Measurements from ENCODE around the gene C1QTNF4.

The C1QTNF4 gene

GRCh38 chr11:47553406-47553743 lies 40.8 kb downstream of the C1QTNF4 start:
- peak overlapping the region; percentile 50 for H3K4me3 ChIP-seq (ENCODE audit: low read depth, low read length)
- H2BK12ac ChIP-seq (ENCODE audit: low read length), result no peak overlapping the region
- peaks cover 2 to 4% of the 10 kb centered on the region in 2 experiments for H3K4me1 ChIP-seq (ENCODE audit: control insufficient read depth in 1 of 2, insufficient read depth in 2 of 2, low read length in 2 of 2)
- peak overlapping the region; percentile 60 for H2BK5ac ChIP-seq (ENCODE audit: low read depth, low read length, poor library complexity)
- H3K27me3 ChIP-seq (ENCODE audit: insufficient read depth, low read length), result no peaks in the 10 kb centered on the region
- H3K4me2 ChIP-seq (ENCODE audit: low read length), result peak overlapping the region; percentile 64
- no peak for DNase-seq
- peak overlapping the region; percentile 37 for H3K27ac ChIP-seq (ENCODE audit: low read depth, low read length)
- H4K8ac ChIP-seq (ENCODE audit: low read depth, low read length), result peak overlapping the region; percentile 94
- no peak overlapping the region for H3K23ac ChIP-seq (ENCODE audit: low read length)
- H3K4ac ChIP-seq (ENCODE audit: low read depth, low read length), result peak overlapping the region; percentile 70
- H3K9me3 ChIP-seq (ENCODE audit: insufficient read depth, low read depth, low read length), result no peaks in the 10 kb centered on the region
- peaks cover 11% of the 10 kb centered on the region for H3K79me1 ChIP-seq (ENCODE audit: low read length)
- H2AFZ ChIP-seq (ENCODE audit: insufficient read depth, low read length, poor library complexity), result peak overlapping the region; percentile 96
- H4K12ac ChIP-seq (ENCODE audit: low read depth, low read length), result peak overlapping the region; percentile 85
- peak overlapping the region; percentile 55 for H3K14ac ChIP-seq (ENCODE audit: low read length)
- peaks cover 0 to 1% of the 10 kb centered on the region in 2 experiments for H3K36me3 ChIP-seq (ENCODE audit: control insufficient read depth in 1 of 2, insufficient read depth in 2 of 2, low read length in 2 of 2)
- WGBS (ENCODE audit: extremely low coverage, insufficient coverage, insufficient read length), result no CpG with 5 or more reads among the region's 9 CpGs
- no peak overlapping the region for H2AK5ac ChIP-seq (ENCODE audit: low read length)
- H3K79me2 ChIP-seq (ENCODE audit: control insufficient read depth, insufficient read depth, low read length, poor library complexity), result peaks cover 19% of the 10 kb centered on the region
- peak overlapping the region; percentile 86 for H3K18ac ChIP-seq (ENCODE audit: low read length)
- peak overlapping the region; percentile 89 for H4K91ac ChIP-seq (ENCODE audit: low read depth, low read length)
- H3K9ac ChIP-seq (ENCODE audit: low read length), result peak overlapping the region; percentile 16
- H2BK120ac ChIP-seq (ENCODE audit: insufficient read depth, low read length, poor library complexity), result peak overlapping the region; percentile 64

- no peaks in the 10 kb centered on the region for H3K9me3 ChIP-seq (ENCODE audit: insufficient read depth, low read depth, low read length)
- peak within 1 kb of the TSS; percentile 67 for H3K14ac ChIP-seq (ENCODE audit: low read length)
- H3K4me2 ChIP-seq (ENCODE audit: low read length), result peak within 1 kb of the TSS; percentile 82
- no CpG with 5 or more reads among the region's 89 CpGs for WGBS (ENCODE audit: extremely low coverage, insufficient coverage, insufficient read length)
- peak; percentile 90 to 95 for DNase-seq
- peak within 1 kb of the TSS; percentile 100 for H3K4ac ChIP-seq (ENCODE audit: low read depth, low read length)
- peak within 1 kb of the TSS; percentile 98 for H3K4me3 ChIP-seq (ENCODE audit: low read depth, low read length)
- no peaks in the 10 kb centered on the region for H3K27me3 ChIP-seq (ENCODE audit: insufficient read depth, low read length)
- peak within 1 kb of the TSS; percentile 88 for H3K27ac ChIP-seq (ENCODE audit: low read depth, low read length)
- peak within 1 kb of the TSS; percentile 97 for H3K18ac ChIP-seq (ENCODE audit: low read length)
- peaks cover 22% of the 10 kb centered on the region for H3K79me2 ChIP-seq (ENCODE audit: control insufficient read depth, insufficient read depth, low read length, poor library complexity)
- H3K9ac ChIP-seq (ENCODE audit: low read length), result peak within 1 kb of the TSS; percentile 96
- peak within 1 kb of the TSS; percentile 97 for H4K8ac ChIP-seq (ENCODE audit: low read depth, low read length)
- peaks cover 11% of the 10 kb centered on the region for H3K79me1 ChIP-seq (ENCODE audit: low read length)
- peak within 1 kb of the TSS; percentile 89 for H2BK120ac ChIP-seq (ENCODE audit: insufficient read depth, low read length, poor library complexity)
- peak within 1 kb of the TSS; percentile 97 for H4K12ac ChIP-seq (ENCODE audit: low read depth, low read length)
- peak within 1 kb of the TSS; percentile 81 for H2AK5ac ChIP-seq (ENCODE audit: low read length)
- peaks cover 2 to 4% of the 10 kb centered on the region in 2 experiments for H3K4me1 ChIP-seq (ENCODE audit: control insufficient read depth in 1 of 2, insufficient read depth in 2 of 2, low read length in 2 of 2)
- H2BK12ac ChIP-seq (ENCODE audit: low read length), result no peak within 1 kb of the TSS
- H2BK5ac ChIP-seq (ENCODE audit: low read depth, low read length, poor library complexity), result peak within 1 kb of the TSS; percentile 60
- H3K36me3 ChIP-seq (ENCODE audit: control insufficient read depth in 1 of 2, insufficient read depth in 2 of 2, low read length in 2 of 2), result peaks cover 0 to 1% of the 10 kb centered on the region in 2 experiments
- H2AFZ ChIP-seq (ENCODE audit: insufficient read depth, low read length, poor library complexity), result peak within 1 kb of the TSS; percentile 96
- peak within 1 kb of the TSS; percentile 98 for H4K91ac ChIP-seq (ENCODE audit: low read depth, low read length)
- H3K23ac ChIP-seq (ENCODE audit: low read length), result no peak within 1 kb of the TSS
Observed at GRCh38 chr11:47552566-47553405, 41.4 kb downstream of the C1QTNF4 start, which contains the start of gene CELF1. Gene CELF1, minus strand, starts transcription at chr11:47553132. Its CDS starts 53,609 bp downstream, at chr11:47499523.

GRCh38 chr11:47552056-47552565 lies 42.1 kb downstream of the C1QTNF4 start:
- Histone ChIP-seq H2BK5ac (ENCODE audit: low read depth, low read length, poor library complexity) (peak overlapping the region; percentile 53), H2AK5ac (ENCODE audit: low read length) (peak overlapping the region; percentile 81), H3K27me3 (ENCODE audit: insufficient read depth, low read length) (no peaks in the 10 kb centered on the region), H3K4me2 (ENCODE audit: low read length) (peak overlapping the region; percentile 82), H3K4ac (ENCODE audit: low read depth, low read length) (peak overlapping the region; percentile 100), H4K91ac (ENCODE audit: low read depth, low read length) (peak overlapping the region; percentile 98), H3K9me3 (ENCODE audit: insufficient read depth, low read depth, low read length) (no peaks in the 10 kb centered on the region), H3K14ac (ENCODE audit: low read length) (peak overlapping the region; percentile 67), H4K8ac (ENCODE audit: low read depth, low read length) (peak overlapping the region; percentile 97), H2BK12ac (ENCODE audit: low read length) (no peak overlapping the region), H3K18ac (ENCODE audit: low read length) (peak overlapping the region; percentile 97), H2AFZ (ENCODE audit: insufficient read depth, low read length, poor library complexity) (peak overlapping the region; percentile 13), H3K4me1 (ENCODE audit: control insufficient read depth in 1 of 2, insufficient read depth in 2 of 2, low read length in 2 of 2) (peaks cover 2 to 4% of the 10 kb centered on the region in 2 experiments), H3K36me3 (ENCODE audit: control insufficient read depth in 1 of 2, insufficient read depth in 2 of 2, low read length in 2 of 2) (peaks cover 0 to 1% of the 10 kb centered on the region in 2 experiments), H3K79me2 (ENCODE audit: control insufficient read depth, insufficient read depth, low read length, poor library complexity) (peaks cover 26% of the 10 kb centered on the region), H3K4me3 (ENCODE audit: low read depth, low read length) (peak overlapping the region; percentile 98), H3K27ac (ENCODE audit: low read depth, low read length) (peak overlapping the region; percentile 88), H3K79me1 (ENCODE audit: low read length) (peaks cover 11% of the 10 kb centered on the region), H4K12ac (ENCODE audit: low read depth, low read length) (peak overlapping the region; percentile 97), H3K23ac (ENCODE audit: low read length) (no peak overlapping the region), H3K9ac (ENCODE audit: low read length) (peak overlapping the region; percentile 96), H2BK120ac (ENCODE audit: insufficient read depth, low read length, poor library complexity) (peak overlapping the region; percentile 89)
- WGBS (ENCODE audit: extremely low coverage, insufficient coverage, insufficient read length), result no CpG with 5 or more reads among the region's 22 CpGs
- DNase-seq, result peak; percentile 11 to 72

GRCh38 chr11:47551086-47551485 lies 43.1 kb downstream of the C1QTNF4 start:
- Histone ChIP-seq H3K79me1 (ENCODE audit: low read length) (peaks cover 11% of the 10 kb centered on the region), H3K23ac (ENCODE audit: low read length) (no peak overlapping the region), H3K36me3 (ENCODE audit: control insufficient read depth in 1 of 2, insufficient read depth in 2 of 2, low read length in 2 of 2) (peaks cover 0 to 1% of the 10 kb centered on the region in 2 experiments), H3K4me3 (ENCODE audit: low read depth, low read length) (no peak overlapping the region), H3K14ac (ENCODE audit: low read length) (no peak overlapping the region), H3K27ac (ENCODE audit: low read depth, low read length) (no peak overlapping the region), H3K9me3 (ENCODE audit: insufficient read depth, low read depth, low read length) (no peaks in the 10 kb centered on the region), H3K4me1 (ENCODE audit: control insufficient read depth in 1 of 2, insufficient read depth in 2 of 2, low read length in 2 of 2) (peaks cover 2 to 4% of the 10 kb centered on the region in 2 experiments), H3K79me2 (ENCODE audit: control insufficient read depth, insufficient read depth, low read length, poor library complexity) (peaks cover 30% of the 10 kb centered on the region), H3K4me2 (ENCODE audit: low read length) (peak overlapping the region; percentile 21), H2BK5ac (ENCODE audit: low read depth, low read length, poor library complexity) (no peak overlapping the region), H2AK5ac (ENCODE audit: low read length) (no peak overlapping the region), H2AFZ (ENCODE audit: insufficient read depth, low read length, poor library complexity) (no peak overlapping the region), H4K8ac (ENCODE audit: low read depth, low read length) (no peak overlapping the region), H2BK120ac (ENCODE audit: insufficient read depth, low read length, poor library complexity) (no peak overlapping the region), H3K9ac (ENCODE audit: low read length) (no peak overlapping the region), H4K91ac (ENCODE audit: low read depth, low read length) (no peak overlapping the region), H3K27me3 (ENCODE audit: insufficient read depth, low read length) (no peaks in the 10 kb centered on the region), H3K18ac (ENCODE audit: low read length) (no peak overlapping the region), H2BK12ac (ENCODE audit: low read length) (no peak overlapping the region), H4K12ac (ENCODE audit: low read depth, low read length) (no peak overlapping the region), H3K4ac (ENCODE audit: low read depth, low read length) (peak overlapping the region; percentile 40)
- peak in 1 of 2 donors; percentile 27 for DNase-seq

Data from trophoblast cell (in vitro differentiated cells and primary cell).